Measurements from ENCODE around the gene TARS1.

DNA sequence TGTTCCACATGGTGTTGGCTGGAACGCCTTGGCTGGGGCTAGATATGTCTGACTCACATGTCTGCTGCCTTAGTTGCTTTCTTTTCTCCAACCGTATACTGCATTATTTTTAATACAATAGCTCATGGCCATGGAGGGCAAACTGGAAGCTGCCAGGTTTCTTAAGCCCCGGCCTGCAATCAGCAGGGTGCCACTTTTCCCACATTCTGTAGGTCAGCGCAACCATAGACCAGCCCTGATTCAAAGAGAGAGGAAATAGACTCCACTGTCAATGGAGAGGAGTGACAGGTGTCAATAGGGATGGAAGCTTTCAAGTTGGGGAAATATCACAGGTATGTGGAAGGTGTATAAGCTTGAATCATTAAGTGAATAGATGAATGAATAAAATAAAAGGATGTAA lies 60.5 kb downstream of the TARS1 start:
- no peak for TF ChIP-seq GFI1B (tag by site-specific recombination; IDR thresholded peaks at IDR 0.05)
- TF ChIP-seq ZNF747 (tag by site-specific recombination; IDR thresholded peaks at IDR 0.05) = no peak
- TF ChIP-seq, protein P1, sequence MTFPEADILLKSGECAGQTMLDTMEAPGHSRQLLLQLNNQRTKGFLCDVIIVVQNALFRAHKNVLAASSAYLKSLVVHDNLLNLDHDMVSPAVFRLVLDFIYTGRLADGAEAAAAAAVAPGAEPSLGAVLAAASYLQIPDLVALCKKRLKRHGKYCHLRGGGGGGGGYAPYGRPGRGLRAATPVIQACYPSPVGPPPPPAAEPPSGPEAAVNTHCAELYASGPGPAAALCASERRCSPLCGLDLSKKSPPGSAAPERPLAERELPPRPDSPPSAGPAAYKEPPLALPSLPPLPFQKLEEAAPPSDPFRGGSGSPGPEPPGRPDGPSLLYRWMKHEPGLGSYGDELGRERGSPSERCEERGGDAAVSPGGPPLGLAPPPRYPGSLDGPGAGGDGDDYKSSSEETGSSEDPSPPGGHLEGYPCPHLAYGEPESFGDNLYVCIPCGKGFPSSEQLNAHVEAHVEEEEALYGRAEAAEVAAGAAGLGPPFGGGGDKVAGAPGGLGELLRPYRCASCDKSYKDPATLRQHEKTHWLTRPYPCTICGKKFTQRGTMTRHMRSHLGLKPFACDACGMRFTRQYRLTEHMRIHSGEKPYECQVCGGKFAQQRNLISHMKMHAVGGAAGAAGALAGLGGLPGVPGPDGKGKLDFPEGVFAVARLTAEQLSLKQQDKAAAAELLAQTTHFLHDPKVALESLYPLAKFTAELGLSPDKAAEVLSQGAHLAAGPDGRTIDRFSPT (tag by site-specific recombination; IDR thresholded peaks at IDR 0.05) = no peak
- no peak for TF ChIP-seq CTCF (tag by site-specific recombination; IDR thresholded peaks at IDR 0.05)
